Osteocyte (in vitro differentiated cells): ENCODE data around the gene ABHD16B. TPM values are rescaled to one million over a fixed set of nuclear protein-coding genes. Genes with fewer than 3 reads are reported as not detected.

Source experiments
- DNase-seq: peaks from one replicate; pipeline ENCODE4 v3.0.0; 2021; ENCODE audit warnings: mixed read lengths; ENCODE audit not compliant: unreplicated experiment; ENCODE audit errors: extremely low spot score
- H3K27ac Mint-ChIP-seq: one replicate; pipeline ENCODE4 v1.8.0; 2021; ENCODE audit warnings: mild to moderate bottlenecking, mixed read lengths; ENCODE audit not compliant: unreplicated experiment
- H3K27me3 Mint-ChIP-seq: one replicate; pipeline ENCODE4 v1.8.0; 2021; ENCODE audit warnings: mixed read lengths; ENCODE audit not compliant: unreplicated experiment
- H3K36me3 Mint-ChIP-seq: one replicate; pipeline ENCODE4 v1.8.0; 2021; ENCODE audit warnings: mixed read lengths; ENCODE audit not compliant: unreplicated experiment
- H3K4me1 Mint-ChIP-seq: one replicate; pipeline ENCODE4 v1.8.0; 2021; ENCODE audit warnings: mixed read lengths; ENCODE audit not compliant: unreplicated experiment
- H3K4me3 Mint-ChIP-seq: one replicate; pipeline ENCODE4 v1.8.0; 2021; ENCODE audit warnings: mild to moderate bottlenecking, moderate library complexity, mixed read lengths; ENCODE audit not compliant: unreplicated experiment
- H3K9me3 Mint-ChIP-seq: one replicate; pipeline ENCODE4 v1.8.0; 2021; ENCODE audit warnings: mixed read lengths; ENCODE audit not compliant: unreplicated experiment
- total RNA-seq: library from RNA; stranded (reverse); gene quantifications from 2 replicates; pipeline ENCODE4 v1.2.1, GENCODE V29; 2021
- TF ChIP-seq, protein P1 (sequence below): fragments of 200-600 bp; sonication (generic); IDR thresholded peaks from 2 replicates; pipeline ENCODE4 v1.5.0; 2021; ENCODE audit warnings: antibody characterized with exemption, mild to moderate bottlenecking, moderate library complexity

Gene ABHD16B
- total RNA-seq, 1 donor from 2014 or later, result not detected

DNA sequence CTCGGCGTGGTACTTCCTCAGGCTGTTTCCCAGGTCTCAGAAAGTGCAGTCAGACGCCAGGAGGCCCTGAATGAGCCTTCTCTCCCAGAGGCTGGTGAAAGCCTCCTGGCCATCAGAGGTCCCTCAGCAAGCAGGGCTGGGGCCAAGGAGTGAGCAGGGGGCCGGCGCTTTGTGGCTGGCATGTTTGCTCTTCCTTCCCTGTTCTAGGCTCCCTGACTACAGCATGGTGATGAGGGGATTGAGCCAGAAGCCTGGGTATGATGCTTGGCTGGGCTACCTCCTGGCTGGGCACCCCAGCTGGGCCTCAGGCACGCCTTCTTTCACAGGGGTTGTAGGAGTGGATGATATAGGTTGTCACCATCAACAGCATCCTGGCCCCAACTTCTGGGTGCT lies 21.9 kb downstream of the ABHD16B start:
- Mint-ChIP-seq H3K4me3 (no peak overlapping the region), H3K9me3 (no peaks in the 10 kb centered on the region), H3K27me3 (no peaks in the 10 kb centered on the region), H3K4me1 (no peaks in the 10 kb centered on the region), H3K36me3 (peaks cover 16% of the 10 kb centered on the region), H3K27ac (no peak overlapping the region)
- DNase-seq, result no peak
- TF ChIP-seq, protein P1, sequence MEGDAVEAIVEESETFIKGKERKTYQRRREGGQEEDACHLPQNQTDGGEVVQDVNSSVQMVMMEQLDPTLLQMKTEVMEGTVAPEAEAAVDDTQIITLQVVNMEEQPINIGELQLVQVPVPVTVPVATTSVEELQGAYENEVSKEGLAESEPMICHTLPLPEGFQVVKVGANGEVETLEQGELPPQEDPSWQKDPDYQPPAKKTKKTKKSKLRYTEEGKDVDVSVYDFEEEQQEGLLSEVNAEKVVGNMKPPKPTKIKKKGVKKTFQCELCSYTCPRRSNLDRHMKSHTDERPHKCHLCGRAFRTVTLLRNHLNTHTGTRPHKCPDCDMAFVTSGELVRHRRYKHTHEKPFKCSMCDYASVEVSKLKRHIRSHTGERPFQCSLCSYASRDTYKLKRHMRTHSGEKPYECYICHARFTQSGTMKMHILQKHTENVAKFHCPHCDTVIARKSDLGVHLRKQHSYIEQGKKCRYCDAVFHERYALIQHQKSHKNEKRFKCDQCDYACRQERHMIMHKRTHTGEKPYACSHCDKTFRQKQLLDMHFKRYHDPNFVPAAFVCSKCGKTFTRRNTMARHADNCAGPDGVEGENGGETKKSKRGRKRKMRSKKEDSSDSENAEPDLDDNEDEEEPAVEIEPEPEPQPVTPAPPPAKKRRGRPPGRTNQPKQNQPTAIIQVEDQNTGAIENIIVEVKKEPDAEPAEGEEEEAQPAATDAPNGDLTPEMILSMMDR, result no peak

DNA sequence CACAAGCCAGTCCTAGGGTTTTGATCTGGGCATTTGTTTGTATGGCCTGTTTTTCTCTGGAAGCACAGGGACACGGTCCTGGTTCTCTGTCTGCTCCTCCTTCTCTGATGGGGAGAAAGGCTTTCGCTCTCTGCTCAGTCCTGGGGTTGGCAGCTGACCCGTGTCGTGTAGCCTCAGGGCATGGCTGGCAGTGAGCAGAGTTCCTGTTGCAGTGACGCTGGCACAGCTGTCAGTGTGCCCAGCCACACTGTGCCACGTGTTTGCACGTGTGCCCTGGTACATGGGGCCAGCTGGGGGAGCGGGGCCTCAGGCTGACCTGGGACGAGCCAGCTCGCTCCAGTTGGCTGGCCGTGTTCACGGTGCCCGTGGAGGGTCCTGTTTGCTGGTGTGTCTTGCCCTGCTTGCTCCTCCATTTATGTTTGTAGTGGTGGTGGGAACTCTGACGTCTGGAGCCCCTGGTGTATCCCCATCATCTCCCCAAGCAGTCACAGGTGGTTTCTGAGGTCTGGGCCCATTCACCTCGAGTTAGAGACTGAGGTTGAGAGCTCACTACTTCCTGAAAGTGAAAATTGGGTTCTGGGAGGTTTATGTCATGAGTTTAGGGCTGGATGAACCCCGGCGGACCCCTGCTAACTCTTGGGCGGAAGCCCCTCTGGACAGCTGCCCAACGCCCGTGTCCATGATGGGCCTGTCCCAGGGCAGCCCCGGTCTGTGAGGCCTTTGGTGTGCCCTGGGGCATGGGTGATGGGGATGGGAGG lies 23.4 kb downstream of the ABHD16B start:
- no peaks in the 10 kb centered on the region for H3K27me3 Mint-ChIP-seq
- no peaks in the 10 kb centered on the region for H3K4me1 Mint-ChIP-seq

DNA sequence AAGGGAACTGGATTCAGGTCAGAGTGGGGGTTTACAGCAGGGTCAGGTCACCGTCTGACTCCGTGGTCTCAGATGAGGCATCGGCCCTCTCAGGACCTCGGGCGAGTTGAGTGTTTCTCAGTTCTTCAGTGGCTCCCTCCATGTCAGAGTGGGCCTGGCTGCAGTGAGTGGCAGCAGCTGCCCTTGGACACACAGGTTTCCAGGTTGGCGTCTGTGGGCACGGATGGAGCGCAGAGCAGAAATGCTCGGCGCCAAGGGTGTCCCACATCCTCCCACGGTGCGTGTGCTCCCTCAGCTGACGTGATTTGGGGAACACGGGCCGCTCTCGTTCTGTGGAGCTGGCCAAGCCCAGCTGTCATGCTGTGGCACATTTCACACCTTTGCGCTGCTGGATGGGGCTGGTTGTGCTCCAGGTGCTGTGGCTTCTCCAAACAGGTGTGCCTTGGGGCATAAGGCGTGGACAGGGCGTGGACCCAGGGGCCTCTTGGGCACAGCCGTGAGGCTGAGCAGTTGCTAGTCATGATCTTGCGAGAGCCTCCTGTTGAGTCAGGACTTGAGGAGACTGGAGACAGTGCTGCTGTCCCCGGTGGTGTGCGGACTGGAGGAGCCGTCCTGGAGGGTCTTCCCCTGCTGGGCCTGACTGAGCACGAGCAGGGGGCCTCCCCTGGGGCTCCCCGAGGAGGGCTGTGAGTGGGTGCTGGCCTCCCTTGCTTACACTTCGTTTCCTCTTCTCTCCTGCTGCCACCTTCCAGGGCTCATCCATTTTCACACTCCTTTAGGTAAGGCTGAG lies 24.2 kb downstream of the ABHD16B start:
- Mint-ChIP-seq H3K27ac (no peak overlapping the region), H3K4me1 (no peaks in the 10 kb centered on the region), H3K36me3 (peaks cover 25% of the 10 kb centered on the region), H3K4me3 (no peak overlapping the region), H3K9me3 (no peaks in the 10 kb centered on the region), H3K27me3 (no peaks in the 10 kb centered on the region)
- TF ChIP-seq, protein P1, result no peak
- no peak for DNase-seq

More for the DNA sequence above, 23.4 kb downstream of the ABHD16B start:
- H3K9me3 Mint-ChIP-seq, result no peaks in the 10 kb centered on the region
- TF ChIP-seq, protein P1, result no peak
- no peak for DNase-seq
- H3K36me3 Mint-ChIP-seq, result peaks cover 21% of the 10 kb centered on the region
- H3K4me3 Mint-ChIP-seq, result no peak overlapping the region
- H3K27ac Mint-ChIP-seq, result no peak overlapping the region

DNA sequence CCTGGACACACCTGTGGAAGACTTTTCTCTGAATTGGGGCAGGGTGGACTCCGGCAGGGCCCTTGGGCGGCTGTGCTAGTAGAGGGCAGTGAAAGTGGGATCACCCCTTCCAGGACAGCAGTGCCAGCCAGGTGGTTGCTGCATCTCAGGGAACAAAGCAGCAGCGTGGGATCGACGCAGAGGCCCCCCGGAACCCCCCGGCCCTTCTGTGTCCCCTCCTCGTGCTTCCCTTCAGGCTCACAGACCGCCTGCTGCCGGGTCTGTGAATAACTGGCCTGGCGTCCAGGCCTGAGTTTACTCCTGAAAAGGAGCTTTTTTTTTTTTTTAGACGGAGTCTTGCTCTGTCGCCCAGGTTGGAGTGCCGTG lies 24.7 kb downstream of the ABHD16B start:
- H3K36me3 Mint-ChIP-seq, result peaks cover 27% of the 10 kb centered on the region
- H3K27ac Mint-ChIP-seq, result no peak overlapping the region
- no peaks in the 10 kb centered on the region for H3K27me3 Mint-ChIP-seq

DNA sequence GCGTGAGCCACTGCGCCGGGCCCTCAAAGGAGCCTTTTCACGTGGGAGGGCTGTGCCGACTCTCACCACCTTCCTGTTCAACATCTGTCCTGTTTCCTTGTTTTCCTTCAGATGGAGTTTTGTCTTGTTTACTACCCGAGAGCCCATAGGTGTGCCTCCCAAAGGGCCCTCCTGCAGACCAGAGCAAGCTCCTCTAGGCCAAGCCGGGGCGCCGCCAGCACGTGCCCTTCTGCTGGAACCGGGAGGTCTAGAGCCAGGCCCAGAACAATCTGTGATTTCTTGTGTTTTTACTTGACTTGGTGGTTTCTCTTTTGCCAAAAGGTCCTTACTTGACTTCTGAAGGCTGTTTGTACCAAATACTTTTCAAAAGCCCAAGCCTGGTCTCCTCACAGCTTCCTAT lies 25.6 kb downstream of the ABHD16B start:
- Mint-ChIP-seq H3K9me3 (no peaks in the 10 kb centered on the region), H3K27me3 (no peaks in the 10 kb centered on the region), H3K4me1 (no peaks in the 10 kb centered on the region), H3K4me3 (no peak overlapping the region), H3K27ac (no peak overlapping the region), H3K36me3 (peaks cover 32% of the 10 kb centered on the region)
- TF ChIP-seq, protein P1, result no peak
- no peak for DNase-seq

More for the DNA sequence above, 24.7 kb downstream of the ABHD16B start:
- Mint-ChIP-seq H3K4me1 (no peaks in the 10 kb centered on the region), H3K9me3 (no peaks in the 10 kb centered on the region), H3K4me3 (no peak overlapping the region)
- no peak for DNase-seq
- TF ChIP-seq, protein P1, result no peak
